Measurements from ENCODE around the gene CRK.
A peak's percentile ranks its signal among the peaks of the same experiment; 100 is the strongest.

Gene CRK

DNA sequence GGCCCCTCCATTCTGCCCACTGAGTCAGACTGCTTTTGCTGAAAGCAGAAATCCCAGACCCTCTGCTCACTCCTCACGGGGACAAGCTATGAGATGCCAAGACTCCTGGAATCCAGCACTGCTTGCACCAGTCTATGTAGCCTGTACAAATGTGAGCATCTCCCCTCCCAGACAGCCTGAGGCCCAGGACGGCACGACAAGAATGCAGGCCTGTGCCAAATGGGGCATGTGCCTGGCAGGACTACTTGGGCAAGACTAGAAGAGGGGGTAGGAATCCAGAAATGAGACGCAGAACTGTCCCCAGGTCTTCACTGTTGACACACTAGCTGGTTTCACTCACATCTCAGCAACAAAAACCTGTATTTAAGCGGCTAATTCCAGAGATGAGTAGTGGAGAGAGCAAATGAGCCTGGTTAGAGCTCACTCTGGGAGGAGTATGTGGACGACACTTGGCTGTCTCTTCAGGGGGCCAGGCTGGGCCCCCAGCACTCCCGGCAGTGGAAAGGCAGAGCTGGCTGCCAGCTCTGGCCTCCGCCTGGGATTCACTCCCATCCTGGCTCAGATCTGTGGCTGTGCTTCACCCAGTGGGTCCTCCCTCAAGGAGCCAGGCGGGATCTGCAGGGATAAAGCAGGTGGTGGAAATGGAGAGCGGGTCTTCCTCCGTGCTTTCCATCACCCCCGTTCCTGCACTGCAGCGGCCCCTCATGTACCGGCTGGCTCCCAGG lies 39.4 kb upstream of the CRK start:
- no peak for TF ChIP-seq ZFP30 (CRISPR knock-in tag; IDR thresholded peaks at IDR 0.05)
- no peak for TF ChIP-seq TOX (CRISPR knock-in tag; IDR thresholded peaks at IDR 0.05; ENCODE audit: borderline replicate concordance)
- no peak for TF ChIP-seq PPARA (CRISPR knock-in tag; IDR thresholded peaks at IDR 0.05; ENCODE audit: borderline replicate concordance)
- TF ChIP-seq ZC3H10 (CRISPR knock-in tag; IDR thresholded peaks at IDR 0.05): no peak
- TF ChIP-seq TCF4 (CRISPR knock-in tag; IDR thresholded peaks at IDR 0.05; ENCODE audit: borderline replicate concordance): no peak
- no peak for TF ChIP-seq ZFP3 (CRISPR knock-in tag; IDR thresholded peaks at IDR 0.05)
- TF ChIP-seq, protein P1, sequence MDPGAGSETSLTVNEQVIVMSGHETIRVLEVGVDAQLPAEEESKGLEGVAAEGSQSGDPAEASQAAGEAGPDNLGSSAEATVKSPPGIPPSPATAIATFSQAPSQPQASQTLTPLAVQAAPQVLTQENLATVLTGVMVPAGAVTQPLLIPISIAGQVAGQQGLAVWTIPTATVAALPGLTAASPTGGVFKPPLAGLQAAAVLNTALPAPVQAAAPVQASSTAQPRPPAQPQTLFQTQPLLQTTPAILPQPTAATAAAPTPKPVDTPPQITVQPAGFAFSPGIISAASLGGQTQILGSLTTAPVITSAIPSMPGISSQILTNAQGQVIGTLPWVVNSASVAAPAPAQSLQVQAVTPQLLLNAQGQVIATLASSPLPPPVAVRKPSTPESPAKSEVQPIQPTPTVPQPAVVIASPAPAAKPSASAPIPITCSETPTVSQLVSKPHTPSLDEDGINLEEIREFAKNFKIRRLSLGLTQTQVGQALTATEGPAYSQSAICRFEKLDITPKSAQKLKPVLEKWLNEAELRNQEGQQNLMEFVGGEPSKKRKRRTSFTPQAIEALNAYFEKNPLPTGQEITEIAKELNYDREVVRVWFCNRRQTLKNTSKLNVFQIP (CRISPR knock-in tag; IDR thresholded peaks at IDR 0.05; ENCODE audit: borderline replicate concordance, low read depth): no peak
- no peak for TF ChIP-seq PATZ1 (CRISPR knock-in tag; IDR thresholded peaks at IDR 0.05; ENCODE audit: borderline replicate concordance)
- TF ChIP-seq OSR1 (CRISPR knock-in tag; IDR thresholded peaks at IDR 0.05): no peak
- TF ChIP-seq CSRNP3 (CRISPR knock-in tag; IDR thresholded peaks at IDR 0.05): no peak
- TF ChIP-seq TSHZ2 (CRISPR knock-in tag; IDR thresholded peaks at IDR 0.05): no peak
- ATAC-seq: peak; percentile 65

DNA sequence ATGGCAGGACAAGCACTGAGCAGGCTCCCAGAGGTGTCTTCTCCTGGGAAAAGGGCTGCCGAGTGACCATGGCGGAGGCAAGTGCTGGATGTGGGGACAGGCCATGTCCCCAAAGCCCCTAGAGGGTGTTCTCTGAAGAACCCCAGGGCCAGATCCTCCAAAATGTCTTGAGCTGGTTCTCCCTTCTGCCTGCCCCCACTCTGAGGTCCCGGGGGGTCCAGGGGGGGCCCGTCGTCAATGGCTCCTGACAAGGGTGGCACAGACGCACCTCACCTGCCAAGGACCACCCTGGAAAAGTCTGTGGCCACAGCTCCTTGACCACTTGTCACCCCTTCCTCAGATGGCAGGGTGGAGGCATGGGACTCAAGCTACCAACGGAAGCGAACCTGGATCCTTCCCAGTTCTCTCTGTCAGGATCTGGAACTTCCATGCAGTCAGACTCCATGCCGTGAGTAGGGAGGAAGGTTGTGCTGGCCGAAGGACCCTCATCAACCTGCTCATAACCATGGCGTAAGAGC lies 38.8 kb upstream of the CRK start:
- ATAC-seq: no peak
- no peak for TF ChIP-seq SNAI2 (CRISPR knock-in tag; IDR thresholded peaks at IDR 0.05)
- no peak for TF ChIP-seq ESRRG (CRISPR knock-in tag; IDR thresholded peaks at IDR 0.05)
- TF ChIP-seq ZFP30 (CRISPR knock-in tag; IDR thresholded peaks at IDR 0.05): no peak
- no peak for TF ChIP-seq CSRNP3 (CRISPR knock-in tag; IDR thresholded peaks at IDR 0.05)
- TF ChIP-seq CSDC2 (CRISPR knock-in tag; IDR thresholded peaks at IDR 0.05): no peak
- TF ChIP-seq GLIS3 (CRISPR knock-in tag; IDR thresholded peaks at IDR 0.05): no peak
- no peak for TF ChIP-seq RARB (CRISPR knock-in tag; IDR thresholded peaks at IDR 0.05)
- TF ChIP-seq, protein P1 (CRISPR knock-in tag; IDR thresholded peaks at IDR 0.05; ENCODE audit: borderline replicate concordance, low read depth): no peak

- ATAC-seq: no peak
Observed at GRCh38 chr17:1494203-1494602, 38.2 kb upstream of the CRK start.

More at GRCh38 chr17:1494203-1494602, 38.2 kb upstream of the CRK start:
- TF ChIP-seq CSRNP3 (CRISPR knock-in tag; IDR thresholded peaks at IDR 0.05) (no peak), GLIS3 (CRISPR knock-in tag; IDR thresholded peaks at IDR 0.05) (no peak)

Measured in SK-N-SH treated with all-trans-retinoic acid at 6 μM for 48 hours (cell line).